GM18868 (cell line): ENCODE results near the gene IL1A.

ENCODE experiments used
- ATAC-seq: cut with Tn5 transposase; IDR thresholded peaks from one replicate; pipeline ENCODE4 v1.9.1; 2021; ENCODE audit warnings: mild to moderate bottlenecking, moderate library complexity; ENCODE audit not compliant: unreplicated experiment

The IL1A gene

DNA sequence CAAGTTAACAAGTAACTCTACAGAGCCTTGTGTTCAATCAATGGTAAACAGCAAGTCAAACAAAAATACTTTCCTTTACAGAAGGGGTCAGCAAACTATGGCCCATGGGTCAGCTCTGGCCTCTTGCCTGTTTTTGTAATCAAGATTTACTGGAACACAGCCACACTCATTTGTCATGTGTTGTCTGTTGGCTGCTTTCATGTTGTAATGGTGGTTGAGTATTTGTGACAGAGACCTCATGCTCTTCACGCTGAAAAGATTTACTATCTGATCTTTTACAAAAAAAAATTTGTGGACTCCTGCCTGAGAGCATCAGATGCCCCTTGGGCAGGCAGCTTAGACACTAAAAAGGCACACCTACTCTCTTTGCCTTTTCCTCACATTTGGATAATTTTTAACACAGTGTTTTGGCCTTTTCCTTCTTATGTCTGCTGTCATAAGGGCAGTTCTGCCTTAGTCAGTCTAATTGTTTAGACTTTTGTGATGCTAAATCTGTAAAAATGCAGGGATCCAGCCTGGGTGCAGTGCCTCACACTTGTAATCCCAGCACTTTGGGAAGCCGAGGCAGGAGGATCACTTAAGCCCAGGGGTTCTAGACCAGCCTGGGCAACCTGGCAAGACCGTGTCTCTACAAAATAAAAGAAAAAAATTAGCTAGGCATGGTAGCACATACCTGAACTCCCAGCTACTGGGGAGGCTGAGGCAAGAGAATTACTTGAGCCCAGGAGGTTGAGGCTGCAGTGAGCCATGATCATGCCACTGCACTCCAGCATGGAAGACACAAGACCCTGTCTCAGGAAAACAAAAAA is 34.0 kb upstream of the IL1A start:
- no peak for ATAC-seq

DNA sequence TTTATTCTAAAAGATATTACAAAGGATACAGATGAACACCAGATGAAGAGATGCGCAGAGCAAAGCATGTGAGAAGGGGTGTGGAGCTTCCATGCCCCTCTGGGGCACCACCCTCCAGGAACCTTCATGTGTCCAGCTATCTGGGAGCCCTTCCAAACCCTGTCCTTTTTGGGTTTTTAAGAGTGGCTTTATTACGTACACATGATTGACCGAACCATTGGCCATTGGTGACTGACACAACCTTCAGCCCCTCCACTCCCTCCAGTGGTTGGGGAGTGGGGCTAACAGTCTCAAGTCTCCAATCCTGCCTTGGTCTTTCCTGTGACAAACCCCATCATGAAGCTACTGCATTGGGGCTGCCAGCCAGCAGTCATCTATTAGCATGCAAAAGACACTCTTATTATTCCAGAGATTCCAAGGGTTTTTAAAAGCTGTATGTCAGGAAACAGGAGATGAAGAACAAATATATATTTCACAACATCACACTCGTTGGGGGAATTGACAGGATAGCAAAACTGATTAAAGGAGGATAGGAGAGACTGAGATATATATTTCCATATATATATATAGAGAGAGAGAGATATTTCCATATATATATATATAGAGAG is 32.9 kb upstream of the IL1A start:
- no peak for ATAC-seq

DNA sequence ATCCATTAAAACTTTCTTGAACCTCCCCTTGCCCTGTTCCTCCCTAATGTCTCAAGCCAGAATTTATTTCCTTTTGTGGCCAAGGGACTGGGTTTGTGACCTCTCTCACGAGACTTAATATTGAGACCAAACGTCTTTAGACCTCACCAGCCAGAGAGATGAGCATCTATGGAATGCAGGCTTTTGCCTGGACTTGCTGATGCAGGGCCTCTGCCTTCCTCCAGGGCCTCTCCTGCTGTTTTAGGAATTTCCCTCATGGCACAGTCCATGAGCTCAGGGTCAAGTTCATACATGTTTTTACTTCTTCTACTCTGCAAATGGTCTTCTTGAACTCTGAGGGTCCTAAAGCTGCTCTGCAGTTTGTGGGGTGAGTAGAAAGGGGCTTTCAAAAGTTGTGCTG is 30.0 kb upstream of the IL1A start:
- no peak for ATAC-seq

DNA sequence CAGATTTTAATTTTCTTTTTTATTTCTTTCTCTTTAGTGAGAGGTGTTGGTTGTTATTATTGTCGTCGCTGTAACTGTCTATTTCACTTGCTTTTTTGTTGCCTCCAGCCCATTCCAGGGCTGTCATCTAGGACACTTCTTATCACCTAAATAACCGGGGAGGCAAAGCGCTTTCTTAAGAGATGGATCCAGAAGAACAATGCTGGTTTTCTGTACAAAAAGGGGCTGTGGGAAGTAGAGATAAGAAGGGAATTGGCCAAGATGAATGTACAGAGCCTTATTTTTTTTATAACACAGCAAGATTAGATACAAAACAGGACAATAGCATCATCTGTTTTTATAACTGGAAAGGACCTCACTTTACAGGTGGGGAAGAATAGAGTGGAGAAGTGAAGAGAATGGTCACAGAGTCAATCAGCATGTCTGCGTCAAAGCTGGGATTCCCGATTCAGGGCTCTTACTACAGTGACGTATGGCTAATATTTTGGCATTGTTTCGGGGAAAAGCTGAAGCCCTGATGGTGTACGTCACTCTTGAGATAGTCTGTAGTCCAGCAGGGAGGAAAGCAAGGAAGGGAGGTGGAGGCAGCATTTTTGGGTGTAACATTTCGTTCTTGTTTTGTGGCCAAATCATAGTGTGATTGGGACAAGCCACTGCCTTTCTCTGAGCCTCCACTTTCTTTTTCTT is 29.1 kb upstream of the IL1A start:
- ATAC-seq, result no peak

DNA sequence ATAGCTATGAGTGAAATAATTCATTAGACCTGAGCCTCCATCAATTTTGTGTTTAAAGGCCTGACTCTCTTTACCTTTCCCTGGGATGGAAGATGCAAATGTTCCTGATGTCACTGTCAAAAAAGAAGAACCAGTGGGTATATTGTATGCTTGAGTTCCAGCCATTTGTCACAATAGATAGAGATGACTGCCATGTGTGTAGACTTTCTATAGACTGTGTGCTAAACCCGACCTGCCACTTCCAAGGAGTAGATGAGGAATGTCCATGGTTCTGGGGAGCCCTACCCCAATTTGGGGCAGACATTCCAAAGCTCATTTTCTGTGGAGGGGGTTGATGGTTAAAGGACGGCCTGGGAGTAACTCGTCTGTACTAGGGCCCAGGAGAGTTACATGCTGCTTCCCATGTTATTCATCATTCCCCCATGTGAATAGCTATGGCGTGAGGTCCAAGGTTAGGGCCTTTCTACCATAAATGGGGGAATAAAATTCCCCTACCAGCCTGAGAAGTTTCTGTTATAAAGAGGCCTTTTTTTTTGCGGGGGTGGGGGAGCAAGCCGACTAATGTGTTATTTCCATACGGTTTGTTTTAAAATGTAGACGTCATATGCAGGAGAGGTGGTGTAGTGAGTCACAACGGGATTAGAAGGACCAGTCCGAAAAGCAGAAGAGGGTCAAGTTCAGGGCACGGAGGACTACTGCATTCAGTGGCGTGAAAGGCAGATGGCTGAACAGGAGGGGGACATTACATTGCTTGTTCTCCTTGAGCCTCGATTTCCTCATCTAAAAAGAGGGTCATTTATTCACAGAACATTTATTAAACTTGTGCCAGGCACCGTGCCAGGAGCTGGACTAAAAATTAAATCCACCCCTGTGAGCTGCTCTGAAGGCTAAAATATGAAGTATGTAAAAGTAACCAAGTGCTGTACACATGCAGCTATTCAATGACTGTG is 28.3 kb upstream of the IL1A start:
- ATAC-seq, result no peak

DNA sequence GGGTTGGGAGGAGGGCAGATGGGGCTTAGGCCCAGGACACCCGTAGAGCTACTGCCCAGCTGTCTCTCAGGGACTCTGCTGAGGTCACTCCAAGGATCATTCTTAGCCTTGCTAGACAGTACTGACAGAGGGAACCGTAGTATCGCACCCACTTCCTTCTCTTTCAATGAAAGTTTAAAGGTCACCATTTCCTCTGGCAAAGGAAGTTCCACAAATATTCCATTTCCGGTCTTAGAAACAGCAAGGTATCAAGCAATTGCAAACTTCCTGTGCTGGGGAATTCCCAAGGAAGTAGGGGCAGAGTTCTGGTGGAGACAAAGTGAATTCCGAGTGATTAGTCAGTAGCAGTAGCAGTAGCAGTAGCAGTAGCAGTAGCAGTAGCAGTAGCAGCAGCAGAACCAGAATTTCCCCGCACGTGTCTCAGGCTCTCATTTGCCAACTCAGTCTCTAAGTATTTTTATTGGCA is 27.6 kb upstream of the IL1A start:
- no peak for ATAC-seq

DNA sequence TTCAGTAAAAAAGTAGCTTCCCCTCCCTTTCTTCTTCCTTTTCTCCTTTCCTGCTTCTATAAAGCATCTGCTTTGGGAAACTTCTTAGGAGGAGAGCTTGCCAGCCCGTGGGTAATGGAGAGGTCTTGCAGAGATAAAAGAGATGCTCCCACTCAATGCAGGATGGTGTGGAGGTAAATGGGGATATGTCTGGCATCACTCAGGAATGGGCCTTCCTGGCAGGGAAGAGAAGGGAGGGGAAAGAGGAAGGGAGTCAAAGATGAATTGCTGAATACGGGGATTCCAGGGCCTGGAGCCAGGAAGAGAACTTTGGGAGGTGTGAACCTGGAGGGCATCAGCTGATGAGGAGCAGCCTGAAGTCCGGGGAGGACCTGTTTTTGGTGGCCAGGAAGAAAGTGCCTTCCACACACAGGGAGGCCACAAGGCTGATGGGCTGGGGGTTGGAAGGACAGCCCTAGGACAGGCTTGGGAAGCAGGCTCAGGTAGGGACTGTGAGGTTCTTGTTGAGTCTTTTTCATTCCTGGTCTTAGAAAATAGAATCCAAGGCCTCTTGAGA is 27.1 kb upstream of the IL1A start:
- ATAC-seq, result no peak

DNA sequence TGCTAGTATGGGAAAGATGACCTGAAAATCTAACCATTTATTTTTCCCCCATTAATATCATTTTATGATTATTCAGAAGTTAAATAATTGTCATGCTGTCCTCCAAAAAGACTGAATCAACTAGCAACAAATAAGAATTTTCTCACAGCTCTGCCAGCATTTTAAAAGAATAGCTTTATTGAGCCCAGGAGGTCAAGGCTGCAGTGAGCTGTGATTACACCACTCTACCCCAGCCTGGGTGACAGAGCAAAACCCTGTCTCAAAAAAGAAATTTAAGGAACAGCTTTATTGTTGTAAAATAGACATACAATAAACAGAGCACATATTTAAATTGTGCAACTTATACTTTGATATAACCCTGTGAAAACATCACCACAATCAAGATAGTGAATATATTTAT is 24.8 kb upstream of the IL1A start:
- no peak for ATAC-seq

DNA sequence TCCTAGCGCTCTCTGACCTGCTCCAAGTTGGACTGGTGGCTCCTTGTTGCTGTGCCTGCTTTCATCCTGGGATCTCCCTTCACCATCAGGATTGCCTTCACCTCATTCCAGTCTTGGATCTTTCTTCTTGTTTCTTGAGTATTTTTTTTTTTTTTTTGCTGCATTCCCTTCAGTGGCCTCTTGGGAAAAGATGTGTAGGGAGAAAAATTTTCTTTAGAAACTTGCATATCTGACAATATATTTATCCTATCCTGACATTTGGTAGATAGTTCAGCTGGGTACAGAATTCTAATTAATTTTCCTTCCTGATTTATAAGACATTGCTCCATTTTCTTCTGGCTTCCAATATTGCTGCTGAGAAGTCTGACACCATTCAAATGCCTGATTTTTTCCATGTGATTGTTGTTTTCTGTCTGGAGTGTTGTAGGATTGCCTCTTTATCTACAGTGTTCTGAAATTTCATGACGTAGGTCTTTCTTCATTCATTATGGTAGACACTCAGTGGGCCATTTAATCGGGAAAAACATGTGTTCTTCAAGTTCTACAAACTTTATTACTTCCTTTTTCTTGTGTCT is 23.0 kb upstream of the IL1A start:
- ATAC-seq, result no peak

DNA sequence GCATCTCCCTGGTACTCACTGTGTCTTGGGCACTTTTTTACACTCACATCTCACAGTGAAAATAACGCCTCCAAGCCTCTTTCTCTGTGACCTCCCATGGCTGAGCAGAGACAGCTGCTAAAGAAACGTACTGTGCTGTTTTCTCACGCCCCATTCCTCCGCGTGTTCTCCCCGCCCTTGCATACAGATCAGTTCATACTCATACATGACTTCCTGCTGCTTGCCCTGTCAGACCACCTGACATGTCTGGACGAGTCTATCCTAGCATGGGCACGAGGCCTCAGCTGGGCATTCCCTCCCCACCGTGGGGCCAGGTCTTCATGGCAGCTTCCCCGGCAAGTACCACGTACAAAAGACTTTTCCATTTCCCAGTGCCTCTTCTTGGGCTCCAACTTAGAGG is 21.2 kb upstream of the IL1A start:
- no peak for ATAC-seq

DNA sequence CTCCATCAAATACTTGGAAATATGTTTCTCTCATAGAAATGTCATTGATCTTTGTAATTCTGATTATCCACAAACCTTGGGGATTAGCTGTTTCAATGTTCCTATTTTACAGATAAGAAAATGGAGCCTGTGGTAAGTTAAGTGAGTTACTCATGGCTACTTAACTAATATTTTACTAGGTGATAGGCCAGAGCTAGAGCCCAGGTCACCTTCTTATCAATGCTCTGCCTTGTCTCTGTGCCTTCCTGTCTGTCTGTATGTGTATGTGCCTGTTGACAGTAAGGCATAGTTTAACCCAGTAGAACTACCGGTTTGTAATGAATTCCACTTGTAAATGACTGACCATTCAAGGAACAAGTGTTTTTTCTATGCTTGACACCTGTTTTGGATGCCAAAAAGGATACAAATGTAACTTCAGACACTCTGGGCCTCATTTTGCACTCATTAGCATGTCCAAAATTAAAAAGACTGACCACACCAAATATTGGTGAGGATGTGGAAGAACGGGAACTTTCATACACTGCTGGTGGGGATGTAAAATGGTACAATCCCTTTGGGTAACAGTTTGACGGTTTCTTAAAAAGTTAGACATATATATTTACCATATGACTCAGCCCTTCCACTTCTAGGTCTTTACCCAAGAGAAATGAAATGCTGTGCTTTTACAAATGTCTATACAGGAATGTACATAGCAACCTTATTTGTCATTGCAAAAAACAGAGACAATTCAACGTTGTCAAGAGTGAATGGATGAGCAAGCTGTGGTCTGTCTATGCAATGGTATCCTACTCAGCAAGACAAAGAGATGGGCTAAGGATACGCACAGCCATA is 19.6 kb upstream of the IL1A start:
- no peak for ATAC-seq

DNA sequence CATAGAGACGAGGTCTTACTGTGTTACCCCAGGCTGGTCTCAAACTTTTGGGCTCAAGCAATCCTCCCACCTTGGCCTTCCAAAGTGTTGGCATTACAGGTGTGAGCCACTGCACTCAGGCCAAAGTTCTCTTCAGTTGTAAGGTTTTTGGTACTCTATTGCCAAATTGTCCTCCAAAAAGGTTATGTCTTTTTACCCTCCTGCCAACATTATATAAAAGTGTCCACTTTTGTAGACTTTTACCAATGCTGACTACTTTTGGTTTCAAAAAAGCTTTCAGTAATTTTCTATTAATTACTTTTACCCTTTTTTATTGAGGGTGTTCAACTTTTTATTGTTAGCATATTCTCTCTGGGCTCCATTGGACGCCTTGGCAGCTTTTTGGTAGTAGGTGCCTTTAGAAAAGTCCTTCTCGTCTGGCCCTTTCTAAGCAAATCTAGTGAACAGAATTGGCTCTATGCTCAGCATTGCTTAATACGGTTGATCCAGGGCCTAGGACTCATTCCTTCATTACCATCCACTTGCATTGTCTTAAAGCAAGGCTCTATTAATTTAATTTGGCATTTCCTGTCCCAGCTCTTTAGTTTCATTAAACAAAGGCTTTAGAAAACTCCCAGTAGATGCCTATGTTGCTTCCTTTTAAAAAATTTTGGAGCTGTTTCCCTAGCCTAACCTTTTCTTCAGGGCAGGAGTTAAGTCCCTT is 16.7 kb upstream of the IL1A start:
- no peak for ATAC-seq

DNA sequence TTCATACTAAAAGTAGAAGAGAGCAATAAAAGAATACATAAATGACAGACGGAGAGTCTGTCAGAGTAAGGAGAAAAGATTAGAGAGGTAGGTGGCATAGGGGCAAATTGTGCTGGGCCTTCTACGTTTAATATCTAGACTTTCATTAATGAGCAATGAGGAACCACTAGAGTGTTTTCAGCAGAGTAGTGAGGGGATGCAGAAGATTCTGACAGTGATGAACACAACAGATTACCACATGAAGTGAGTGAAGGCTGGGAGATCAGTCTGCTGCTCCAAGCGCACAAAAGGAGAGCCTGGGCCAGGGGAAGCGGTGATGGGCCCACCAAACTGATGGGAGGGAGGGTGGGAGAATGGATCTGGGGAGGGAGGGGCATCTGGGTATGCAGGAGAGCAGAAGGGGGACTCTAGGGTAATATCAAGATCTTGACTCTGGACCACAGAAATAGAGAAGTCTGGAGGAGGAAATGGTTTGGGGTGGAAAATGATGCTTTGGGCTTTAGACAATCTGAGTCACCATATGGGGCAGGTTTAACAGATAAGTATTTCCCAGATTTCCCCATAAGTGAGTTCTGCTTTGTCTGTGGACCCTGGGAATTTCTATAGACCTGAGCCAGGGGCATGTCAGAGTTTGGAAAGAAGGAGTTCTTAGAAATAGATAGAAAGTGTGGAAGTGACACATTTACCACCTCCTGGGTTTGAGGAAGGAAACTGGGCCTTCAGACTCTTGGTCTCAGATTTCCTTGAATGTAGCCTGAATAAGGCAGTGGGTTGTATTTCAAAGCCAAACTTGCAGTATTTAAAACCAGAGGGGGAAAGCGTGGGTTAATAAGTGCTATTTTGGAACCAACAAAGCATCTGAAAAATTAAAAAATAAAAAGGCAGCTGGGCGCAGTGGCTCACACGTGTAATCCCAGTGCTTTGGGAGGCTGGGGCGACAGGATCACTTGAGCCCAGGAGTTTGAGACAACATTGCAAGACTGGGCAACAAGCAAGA is 15.0 kb upstream of the IL1A start:
- no peak for ATAC-seq

DNA sequence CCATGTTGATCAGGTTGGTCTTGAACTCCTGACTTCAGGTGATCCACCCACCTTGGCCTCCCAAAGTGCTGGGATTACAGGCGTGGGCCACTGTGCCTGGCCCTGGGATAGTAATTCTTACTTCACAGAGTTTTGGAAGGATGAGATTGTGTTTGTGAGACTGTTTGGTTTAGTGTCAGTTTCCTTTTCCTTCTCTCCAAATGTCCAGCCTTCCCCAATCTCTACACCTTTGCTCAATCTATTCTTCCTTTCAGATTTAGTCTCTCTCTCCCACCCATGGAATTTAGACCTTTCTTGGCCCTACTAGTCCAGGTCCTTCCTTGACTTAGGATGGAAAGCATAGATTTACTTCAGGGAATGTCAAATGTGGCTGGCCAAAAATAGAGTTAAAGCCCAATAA is 12.2 kb upstream of the IL1A start:
- ATAC-seq, result no peak

DNA sequence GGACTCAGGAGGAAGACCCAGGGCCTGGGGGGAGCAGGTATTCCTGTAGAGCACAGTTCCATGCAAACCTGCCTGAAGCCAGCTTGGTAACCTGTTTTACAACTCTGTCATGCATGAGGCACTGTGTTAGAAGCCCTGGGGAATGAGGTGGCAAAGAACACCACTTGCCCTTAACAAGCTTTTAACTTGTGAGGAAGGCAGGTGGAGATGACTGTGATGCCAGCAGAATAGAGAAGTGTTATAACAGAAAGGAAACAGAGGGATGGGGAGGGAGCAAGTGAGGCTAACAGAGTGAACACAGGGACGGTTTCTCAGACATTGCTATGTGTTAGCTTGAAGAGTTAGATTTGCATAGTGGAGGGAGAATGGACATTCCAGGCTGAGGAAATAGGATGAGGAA is 11.5 kb upstream of the IL1A start:
- ATAC-seq, result no peak

DNA sequence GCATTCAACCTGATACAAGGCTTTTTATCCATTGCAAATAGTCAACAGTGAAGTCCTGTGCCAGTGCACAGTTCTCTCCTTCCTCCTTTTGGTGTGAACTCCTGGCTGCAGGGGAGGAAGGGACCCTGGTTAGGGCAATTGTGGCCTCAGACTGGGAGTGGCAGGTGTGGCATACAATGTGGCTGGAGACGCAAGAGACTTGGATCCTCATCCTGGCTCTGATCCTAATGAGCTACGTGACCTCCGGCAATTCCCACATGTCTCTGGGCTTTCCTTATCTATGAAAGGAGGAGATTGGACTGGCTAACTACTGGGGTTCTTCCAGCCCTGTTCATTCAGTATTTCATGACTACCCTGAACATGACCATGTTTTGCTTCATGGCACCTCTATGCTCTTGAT is 10.5 kb upstream of the IL1A start:
- ATAC-seq, result no peak

DNA sequence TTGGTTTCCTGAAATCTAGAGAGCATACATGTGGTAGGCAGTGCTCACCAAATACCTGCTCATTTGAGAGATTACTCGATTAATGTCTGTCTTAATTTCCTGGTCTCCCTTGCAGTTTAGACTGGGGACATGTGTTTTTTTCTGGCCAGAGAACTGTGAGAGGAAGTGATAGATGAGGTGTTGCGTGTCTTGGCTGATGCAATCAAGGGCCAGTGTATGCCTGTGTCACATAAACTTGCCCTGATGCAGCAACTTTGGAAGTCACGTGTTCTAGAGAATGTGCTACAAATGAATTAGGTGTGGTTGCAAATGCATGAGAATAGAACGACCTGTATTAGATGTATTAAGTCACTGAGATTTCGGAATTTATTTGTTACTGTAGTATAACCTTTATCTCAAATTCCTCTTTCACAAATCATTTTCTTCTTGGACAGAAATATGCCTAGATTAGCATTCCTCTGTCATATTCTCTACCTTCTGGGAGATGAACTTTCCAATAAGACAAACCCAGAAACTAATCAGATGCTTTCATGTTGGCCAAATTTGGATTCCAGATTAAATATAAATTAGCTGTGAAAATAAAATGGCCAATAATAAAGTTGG is 9.9 kb upstream of the IL1A start:
- ATAC-seq, result no peak
